ENCODE data around the gene CNMD. TPM values are rescaled to one million over a fixed set of nuclear protein-coding genes. Genes with fewer than 3 reads are reported as not detected.

Gene CNMD
- total and polyA plus RNA-seq, 2 donors from 2014 or later = not detected

DNA sequence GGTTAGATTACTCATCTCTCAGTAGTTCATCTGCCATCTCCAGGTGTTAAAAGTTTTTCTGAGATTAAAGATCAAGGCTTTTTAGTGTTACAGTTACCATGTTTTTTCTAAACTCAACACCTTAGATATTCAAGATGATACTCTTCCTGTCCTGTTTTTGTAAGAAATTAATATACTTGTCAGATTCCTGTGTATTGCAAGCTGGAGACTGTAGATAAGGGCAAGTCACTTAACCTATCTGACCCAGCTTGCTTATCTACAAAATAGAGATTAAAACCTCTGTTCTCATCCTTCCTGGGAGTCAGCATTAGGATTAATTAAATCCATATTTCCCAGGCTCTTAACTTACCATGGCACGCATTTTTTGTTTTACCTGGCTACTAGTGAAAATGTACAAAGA is 61.8 kb downstream of the CNMD start:
- intact Hi-C loops (cut with DNase I) = no loop called here
- H3K9ac ChIP-seq (ENCODE audit: low read length in 3 of 3) = no peak overlapping the region
- no peak for FAIRE-seq

DNA sequence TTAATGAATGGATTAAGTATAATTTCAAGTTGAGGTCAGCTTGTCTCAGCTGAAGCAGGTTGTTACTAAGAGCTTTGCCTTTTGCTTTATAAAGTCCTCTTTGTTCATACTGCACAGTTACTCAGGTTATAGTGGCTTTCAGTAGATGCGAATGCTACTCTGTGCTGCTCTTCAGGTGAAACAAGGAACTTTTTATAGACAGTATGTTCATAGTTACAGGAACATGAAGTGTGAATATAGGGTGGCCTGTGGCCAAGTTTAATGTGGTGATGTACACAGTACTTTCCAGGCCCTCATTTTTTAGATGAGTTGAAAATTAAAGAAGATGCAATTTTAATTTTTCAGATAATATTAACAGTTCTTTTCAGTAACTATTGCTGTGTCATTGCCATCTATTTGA is 66.2 kb downstream of the CNMD start:
- Histone ChIP-seq H3K27me3 (ENCODE audit: control insufficient read depth, insufficient read depth, low read length) (no peaks in the 10 kb centered on the region), H3K4me3 (ENCODE audit: low read length in 3 of 3) (no peak overlapping the region), H3K9me3 (ENCODE audit: control insufficient read depth in 2 of 3, insufficient read depth in 1 of 3, low read length in 3 of 3) (no peaks in the 10 kb centered on the region), H3K9ac (ENCODE audit: low read length in 3 of 3) (no peak overlapping the region), H3K36me3 (ENCODE audit: control insufficient read depth in 2 of 3, insufficient read depth in 3 of 3, low read length in 3 of 3) (peaks cover 0 to 15% (median 10%) of the 10 kb centered on the region in 3 donors), H3K4me1 (ENCODE audit: control insufficient read depth in 2 of 3, insufficient read depth in 2 of 3, low read depth in 1 of 3, low read length in 3 of 3) (no peaks in the 10 kb centered on the region), H3K27ac (ENCODE audit: low read depth in 2 of 2, low read length in 2 of 2) (no peak overlapping the region)
- TF ChIP-seq, protein P1, sequence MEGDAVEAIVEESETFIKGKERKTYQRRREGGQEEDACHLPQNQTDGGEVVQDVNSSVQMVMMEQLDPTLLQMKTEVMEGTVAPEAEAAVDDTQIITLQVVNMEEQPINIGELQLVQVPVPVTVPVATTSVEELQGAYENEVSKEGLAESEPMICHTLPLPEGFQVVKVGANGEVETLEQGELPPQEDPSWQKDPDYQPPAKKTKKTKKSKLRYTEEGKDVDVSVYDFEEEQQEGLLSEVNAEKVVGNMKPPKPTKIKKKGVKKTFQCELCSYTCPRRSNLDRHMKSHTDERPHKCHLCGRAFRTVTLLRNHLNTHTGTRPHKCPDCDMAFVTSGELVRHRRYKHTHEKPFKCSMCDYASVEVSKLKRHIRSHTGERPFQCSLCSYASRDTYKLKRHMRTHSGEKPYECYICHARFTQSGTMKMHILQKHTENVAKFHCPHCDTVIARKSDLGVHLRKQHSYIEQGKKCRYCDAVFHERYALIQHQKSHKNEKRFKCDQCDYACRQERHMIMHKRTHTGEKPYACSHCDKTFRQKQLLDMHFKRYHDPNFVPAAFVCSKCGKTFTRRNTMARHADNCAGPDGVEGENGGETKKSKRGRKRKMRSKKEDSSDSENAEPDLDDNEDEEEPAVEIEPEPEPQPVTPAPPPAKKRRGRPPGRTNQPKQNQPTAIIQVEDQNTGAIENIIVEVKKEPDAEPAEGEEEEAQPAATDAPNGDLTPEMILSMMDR (IDR thresholded peaks at IDR 0.05; ENCODE audit: borderline replicate concordance, extremely low read depth, insufficient read depth) = no peak
- DNase-seq = no peak
- FAIRE-seq = no peak
- intact Hi-C loops (cut with DNase I) = no loop called here

More for the DNA sequence above, 61.8 kb downstream of the CNMD start:
- H3K4me1 ChIP-seq (ENCODE audit: control insufficient read depth in 2 of 3, insufficient read depth in 2 of 3, low read depth in 1 of 3, low read length in 3 of 3) = no peaks in the 10 kb centered on the region
- DNase-seq = no peak
- H3K9me3 ChIP-seq (ENCODE audit: control insufficient read depth in 2 of 3, insufficient read depth in 1 of 3, low read length in 3 of 3) = no peaks in the 10 kb centered on the region
- H3K4me3 ChIP-seq (ENCODE audit: low read length in 3 of 3) = no peak overlapping the region
- H3K27ac ChIP-seq (ENCODE audit: low read depth in 2 of 2, low read length in 2 of 2) = no peak overlapping the region
- TF ChIP-seq, protein P1 (IDR thresholded peaks at IDR 0.05; ENCODE audit: borderline replicate concordance, extremely low read depth, insufficient read depth) = no peak
- no peaks in the 10 kb centered on the region for H3K27me3 ChIP-seq (ENCODE audit: control insufficient read depth, insufficient read depth, low read length)
- peaks cover 0 to 26% (median 19%) of the 10 kb centered on the region in 3 donors for H3K36me3 ChIP-seq (ENCODE audit: control insufficient read depth in 2 of 3, insufficient read depth in 3 of 3, low read length in 3 of 3)

DNA sequence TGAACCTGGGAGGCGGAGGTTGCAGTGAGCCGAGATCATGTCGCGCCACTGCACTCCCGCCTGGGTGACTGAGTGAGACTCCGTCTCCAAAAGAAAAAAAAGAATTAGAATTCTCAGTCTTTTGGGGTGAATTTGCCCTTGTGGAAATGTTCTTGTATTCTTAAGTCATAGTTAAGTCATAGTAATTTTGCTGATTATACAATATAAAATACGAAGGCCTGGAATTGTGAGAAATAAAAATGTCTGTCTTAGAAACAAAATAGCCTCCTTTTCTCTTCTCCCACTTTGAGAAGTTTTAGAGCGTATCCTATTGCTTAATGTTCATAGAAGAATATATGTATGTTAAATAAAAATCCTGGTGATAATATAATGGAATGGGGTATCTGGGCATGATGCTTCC is 68.9 kb downstream of the CNMD start:
- no peak for FAIRE-seq
- intact Hi-C loops (cut with DNase I) = no loop called here
- H3K4me3 ChIP-seq (ENCODE audit: low read length in 3 of 3) = no peak overlapping the region
- no peak overlapping the region for H3K9ac ChIP-seq (ENCODE audit: low read length in 3 of 3)
- H3K27me3 ChIP-seq (ENCODE audit: control insufficient read depth, insufficient read depth, low read length) = no peaks in the 10 kb centered on the region
- H3K9me3 ChIP-seq (ENCODE audit: control insufficient read depth in 2 of 3, insufficient read depth in 1 of 3, low read length in 3 of 3) = no peaks in the 10 kb centered on the region
- TF ChIP-seq, protein P1 (IDR thresholded peaks at IDR 0.05; ENCODE audit: borderline replicate concordance, extremely low read depth, insufficient read depth) = no peak
- DNase-seq = no peak
- H3K36me3 ChIP-seq (ENCODE audit: control insufficient read depth in 2 of 3, insufficient read depth in 3 of 3, low read length in 3 of 3) = peaks cover 0 to 12% (median 7%) of the 10 kb centered on the region in 3 donors
- no peaks in the 10 kb centered on the region for H3K4me1 ChIP-seq (ENCODE audit: control insufficient read depth in 2 of 3, insufficient read depth in 2 of 3, low read depth in 1 of 3, low read length in 3 of 3)
- no peak overlapping the region for H3K27ac ChIP-seq (ENCODE audit: low read depth in 2 of 2, low read length in 2 of 2)

DNA sequence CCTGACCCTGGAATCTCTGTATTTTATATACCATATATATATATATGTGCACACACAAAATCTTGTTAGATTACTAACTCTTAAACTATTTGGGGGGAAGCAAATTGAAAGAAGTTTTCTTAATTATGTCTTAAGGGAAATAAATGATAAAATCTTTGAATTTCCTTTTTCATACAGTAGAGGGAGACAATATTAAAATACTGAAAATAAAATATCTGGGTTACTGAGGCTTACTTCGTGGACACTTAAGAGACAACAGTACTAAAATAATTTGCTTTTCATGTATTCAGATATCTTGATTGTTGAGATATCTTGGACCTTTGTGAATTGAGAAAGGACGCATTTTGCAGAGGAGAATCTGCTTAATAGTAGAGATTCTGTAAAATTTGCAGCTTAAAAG is 69.9 kb downstream of the CNMD start:
- no peaks in the 10 kb centered on the region for H3K27me3 ChIP-seq (ENCODE audit: control insufficient read depth, insufficient read depth, low read length)
- TF ChIP-seq, protein P1 (IDR thresholded peaks at IDR 0.05; ENCODE audit: borderline replicate concordance, extremely low read depth, insufficient read depth) = no peak
- FAIRE-seq (peak; percentile 60), DNase-seq (no peak)
- no peak overlapping the region for H3K27ac ChIP-seq (ENCODE audit: low read depth in 2 of 2, low read length in 2 of 2)
- no peak overlapping the region for H3K4me3 ChIP-seq (ENCODE audit: low read length in 3 of 3)
- no peak overlapping the region for H3K9ac ChIP-seq (ENCODE audit: low read length in 3 of 3)
- intact Hi-C loops (cut with DNase I) = no loop called here
- no peaks in the 10 kb centered on the region for H3K9me3 ChIP-seq (ENCODE audit: control insufficient read depth in 2 of 3, insufficient read depth in 1 of 3, low read length in 3 of 3)
- H3K4me1 ChIP-seq (ENCODE audit: control insufficient read depth in 2 of 3, insufficient read depth in 2 of 3, low read depth in 1 of 3, low read length in 3 of 3) = no peaks in the 10 kb centered on the region
- peaks cover 0 to 12% (median 2%) of the 10 kb centered on the region in 3 donors for H3K36me3 ChIP-seq (ENCODE audit: control insufficient read depth in 2 of 3, insufficient read depth in 3 of 3, low read length in 3 of 3)

Data from kidney (tissue), 14 donors.